Measurements from ENCODE around the gene SPPL3.
"Not testable (repeated sequence)": the region's sequence is repeated elsewhere in the genome, so short reads cannot be mapped to it uniquely, and the experiment has no call there.

SPPL3 gene, protein sequence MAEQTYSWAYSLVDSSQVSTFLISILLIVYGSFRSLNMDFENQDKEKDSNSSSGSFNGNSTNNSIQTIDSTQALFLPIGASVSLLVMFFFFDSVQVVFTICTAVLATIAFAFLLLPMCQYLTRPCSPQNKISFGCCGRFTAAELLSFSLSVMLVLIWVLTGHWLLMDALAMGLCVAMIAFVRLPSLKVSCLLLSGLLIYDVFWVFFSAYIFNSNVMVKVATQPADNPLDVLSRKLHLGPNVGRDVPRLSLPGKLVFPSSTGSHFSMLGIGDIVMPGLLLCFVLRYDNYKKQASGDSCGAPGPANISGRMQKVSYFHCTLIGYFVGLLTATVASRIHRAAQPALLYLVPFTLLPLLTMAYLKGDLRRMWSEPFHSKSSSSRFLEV

DNA sequence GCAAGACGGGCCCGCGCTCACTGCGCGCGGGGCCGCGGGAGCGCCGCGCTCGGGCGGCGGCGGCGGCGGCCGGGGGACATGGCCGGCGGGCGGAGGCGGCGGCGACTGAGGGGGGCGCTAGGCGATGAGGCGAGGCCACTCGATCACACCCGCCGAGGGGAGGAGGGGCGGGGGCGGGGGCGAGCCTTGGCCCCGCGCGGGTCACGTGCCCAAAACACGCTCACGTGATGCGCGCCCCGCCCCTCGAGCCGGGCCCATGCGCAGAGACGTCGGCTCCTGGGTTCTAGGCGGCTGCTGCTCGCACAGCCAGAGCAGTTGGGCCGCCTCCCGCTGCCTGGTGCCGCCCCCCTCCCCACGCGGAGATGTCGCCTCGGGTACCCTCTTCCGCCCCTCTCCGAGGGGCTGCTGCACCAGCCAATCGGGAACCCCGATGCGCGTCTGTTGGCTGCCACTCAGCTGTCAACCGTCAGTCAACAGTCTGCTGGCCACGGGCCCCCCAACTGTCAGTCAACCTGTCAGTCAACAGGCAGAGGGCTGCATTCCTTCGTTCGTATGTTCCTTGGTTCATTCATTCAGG is at the start of gene SPPL3:
Gene SPPL3, minus strand, starts transcription at position 162 of the 577 bp plus-strand sequence. CDS start 491 bp downstream, outside the sequence.
- peak; percentile 79 to 92 for DNase-seq (ENCODE audit: low read depth in 2 of 2)

DNA sequence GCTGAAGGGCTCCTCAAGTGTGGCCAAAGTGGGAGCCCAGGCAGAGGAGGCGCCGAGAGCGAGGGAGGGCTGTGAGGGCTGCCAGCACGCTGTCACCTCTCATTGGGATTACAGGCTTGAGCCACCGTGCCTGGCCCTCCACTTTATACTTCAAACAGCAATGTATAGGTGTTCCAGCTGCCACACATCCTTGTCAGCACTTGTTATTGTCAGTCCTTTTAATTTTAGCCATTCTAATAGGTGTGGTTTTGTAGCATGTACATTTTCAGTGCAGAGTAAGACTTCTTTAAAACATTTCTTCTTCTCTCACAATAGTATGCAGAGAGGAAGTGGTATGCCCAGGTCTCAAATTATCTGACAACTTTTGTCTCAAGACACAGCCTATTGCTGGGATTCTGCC is 46.6 kb upstream of the SPPL3 start:
- no peak for DNase-seq (ENCODE audit: low read depth in 2 of 2)

DNA sequence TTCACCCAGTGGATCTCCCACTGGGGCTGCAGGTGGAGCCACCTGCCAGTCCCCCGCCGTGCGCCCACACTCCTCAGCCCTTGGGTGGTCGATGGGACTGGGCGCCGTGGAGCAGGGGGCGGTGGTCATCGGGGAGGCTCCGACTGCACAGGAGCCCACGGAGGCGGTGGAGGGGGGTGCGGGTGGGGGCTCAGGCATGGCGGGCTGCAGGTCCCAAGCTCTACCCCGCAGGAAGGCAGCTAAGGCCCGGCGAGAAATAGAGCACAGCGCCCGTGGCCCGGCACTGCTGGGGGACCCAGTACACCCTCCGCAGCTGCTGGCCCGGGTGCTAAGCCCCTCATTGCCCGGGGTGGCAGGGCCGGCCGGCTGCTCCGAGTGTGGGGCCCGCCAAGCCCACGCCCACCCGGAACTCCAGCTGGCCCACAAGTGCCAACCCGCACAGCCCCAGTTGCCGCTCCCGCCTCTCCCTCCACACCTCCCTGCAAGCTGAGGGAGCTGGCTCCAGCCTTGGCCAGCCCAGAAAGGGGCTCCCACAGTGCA is 46.2 kb upstream of the SPPL3 start:
- DNase-seq (ENCODE audit: low read depth in 2 of 2), result not testable (repeated sequence)

DNA sequence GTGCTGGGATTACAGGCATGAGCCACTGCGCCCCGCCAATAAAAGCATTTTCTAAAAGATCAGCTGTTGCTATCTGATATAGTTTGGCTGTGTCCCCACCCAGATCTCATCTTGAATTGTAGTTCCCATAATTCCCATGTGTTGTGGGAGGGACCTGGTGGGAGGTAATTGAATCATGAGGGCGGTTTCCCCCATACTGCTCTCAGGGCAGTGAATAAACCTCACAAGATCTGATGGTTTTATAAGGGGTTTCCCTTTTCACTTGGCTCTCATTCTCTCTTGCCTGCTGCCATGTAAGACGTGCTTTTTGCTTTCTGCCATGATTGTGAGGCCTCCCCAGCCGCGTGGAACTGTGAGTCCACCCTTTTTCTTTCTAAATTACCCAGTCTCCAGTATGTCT is 41.4 kb upstream of the SPPL3 start:
- DNase-seq (ENCODE audit: low read depth in 2 of 2), result not testable (repeated sequence)

DNA sequence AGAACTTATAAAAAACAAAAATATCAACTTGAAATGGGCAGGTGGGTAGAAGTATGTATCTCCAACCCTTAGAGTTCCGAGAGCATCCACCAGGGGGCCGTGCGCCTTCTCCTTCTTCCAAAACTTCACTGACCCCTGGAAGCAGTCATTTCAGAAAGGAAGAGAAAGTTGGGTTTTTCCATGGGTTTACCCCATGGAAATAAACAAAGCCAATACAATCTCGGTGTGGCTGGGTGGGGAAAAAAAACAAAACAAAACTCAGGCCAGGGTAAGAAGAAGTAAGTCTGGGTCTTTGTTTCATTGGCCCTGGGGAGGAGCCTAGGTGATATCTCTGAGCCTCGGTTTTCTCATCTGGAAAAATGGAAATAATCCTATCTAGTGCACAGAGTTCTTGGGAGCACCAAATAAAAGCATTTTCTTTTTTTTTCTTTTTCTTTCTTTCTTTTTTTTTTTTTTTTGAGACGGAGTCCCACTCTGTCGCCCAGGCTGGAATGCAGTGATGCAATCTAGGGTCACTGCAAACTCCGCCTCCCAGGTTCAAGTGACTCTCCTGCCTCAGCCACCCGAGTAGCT is 40.6 kb upstream of the SPPL3 start:
- peak; percentile 36 to 40 for DNase-seq (ENCODE audit: low read depth in 2 of 2)

DNA sequence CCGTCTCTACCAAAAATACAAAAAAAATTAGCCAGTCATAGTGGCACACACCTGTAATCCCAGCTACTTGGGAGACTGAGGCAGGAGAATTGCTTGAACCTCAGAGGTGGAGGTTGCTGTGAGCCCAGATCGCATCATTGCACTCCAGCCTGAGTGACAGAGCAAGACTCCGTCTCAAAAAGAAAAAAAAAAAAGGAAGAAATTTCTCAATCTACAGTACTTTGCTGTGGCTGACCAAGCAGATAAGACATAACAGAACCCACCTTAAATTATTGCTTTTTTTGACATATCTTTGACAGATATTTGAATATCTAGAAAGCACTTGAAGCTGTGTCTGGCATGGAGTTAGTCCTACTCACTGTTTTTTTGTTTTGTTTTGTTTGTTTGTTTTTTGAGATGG is 39.3 kb upstream of the SPPL3 start:
- no peak for DNase-seq (ENCODE audit: low read depth in 2 of 2)

DNA sequence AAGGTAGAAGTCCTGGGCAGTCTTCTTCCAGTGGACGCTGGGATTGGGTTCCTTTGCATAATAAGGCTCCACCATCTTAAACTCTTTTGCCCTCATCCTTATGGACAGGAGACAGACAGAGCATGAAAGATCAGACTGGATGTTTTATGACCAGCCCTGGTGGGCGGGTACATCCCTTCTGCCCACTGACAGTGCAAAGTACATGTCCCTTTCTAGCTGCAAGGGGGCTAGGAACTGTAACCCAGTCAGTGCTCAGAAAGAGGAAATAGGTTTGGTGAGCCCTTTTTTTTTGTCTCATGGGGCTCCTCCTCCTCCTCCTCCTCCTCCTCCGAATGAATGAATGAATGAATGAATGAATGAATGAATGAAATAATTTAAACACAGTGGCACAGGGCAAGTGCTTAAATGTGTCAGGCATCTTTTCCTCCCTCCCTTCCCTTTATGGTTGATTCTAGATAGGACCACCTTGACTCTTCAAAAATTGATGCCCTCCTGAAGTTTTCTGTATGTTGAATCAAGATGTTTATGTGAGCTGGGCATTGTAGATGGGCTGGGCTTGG is 37.8 kb upstream of the SPPL3 start:
- no peak for DNase-seq (ENCODE audit: low read depth in 2 of 2)

DNA sequence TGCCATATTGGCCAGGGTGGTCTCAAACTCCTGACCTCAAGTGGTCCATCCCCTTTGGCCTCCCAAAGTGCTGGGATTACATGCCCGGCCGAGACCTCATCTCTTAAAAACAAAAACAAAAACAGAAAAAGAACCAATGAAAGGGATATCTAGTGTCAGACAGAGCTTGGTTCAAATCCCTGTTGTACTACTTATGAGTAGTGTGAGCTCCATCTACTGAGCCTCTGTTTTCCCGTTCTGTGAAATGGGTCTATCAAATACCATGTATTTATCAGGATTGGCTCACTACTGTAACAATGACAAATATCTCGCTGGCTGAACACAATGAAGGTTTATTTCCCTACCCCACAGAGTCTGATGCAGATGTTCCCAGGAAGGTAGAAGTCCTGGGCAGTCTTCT is 37.3 kb upstream of the SPPL3 start:
- DNase-seq (ENCODE audit: low read depth in 2 of 2), result no peak

DNA sequence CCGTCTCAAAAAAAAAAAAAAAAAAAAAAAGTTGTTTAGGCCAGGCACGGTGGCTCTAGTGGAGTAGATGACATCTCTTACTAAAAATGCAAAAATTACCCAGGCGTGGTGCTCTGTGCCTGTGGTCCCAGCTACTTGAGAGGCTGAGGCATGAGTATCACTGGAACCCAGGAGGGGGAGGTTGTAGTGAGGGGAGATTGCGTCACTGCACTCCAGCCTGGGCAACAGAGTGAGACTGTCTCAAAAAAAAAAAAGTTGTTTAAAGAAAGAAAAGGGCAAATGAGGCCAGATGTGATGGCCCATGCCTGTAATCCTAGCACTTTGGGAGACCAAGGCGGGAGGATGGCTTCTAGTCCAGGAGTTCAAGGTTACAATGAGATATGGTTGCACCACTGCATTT is 36.6 kb upstream of the SPPL3 start:
- no peak for DNase-seq (ENCODE audit: low read depth in 2 of 2)

DNA sequence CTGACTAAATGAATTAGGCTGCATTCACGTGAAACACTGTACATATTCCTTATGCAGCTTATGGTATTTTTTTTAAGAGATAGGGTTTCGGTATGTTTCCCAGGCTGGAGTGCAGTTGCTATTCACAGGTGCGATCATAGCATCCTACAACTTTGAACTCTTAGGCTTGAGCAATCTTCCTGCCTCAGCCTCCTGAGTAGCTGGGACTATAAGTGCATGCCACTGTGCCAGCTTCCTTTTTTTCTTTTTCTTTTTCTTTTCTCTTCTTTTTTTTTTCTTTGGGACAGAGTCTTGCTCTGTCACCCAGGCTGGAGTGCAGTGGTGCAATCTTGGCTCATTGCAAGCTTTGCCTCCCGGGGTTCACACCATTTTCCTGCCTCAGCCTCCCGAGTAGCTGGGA is 35.8 kb upstream of the SPPL3 start:
- no peak for DNase-seq (ENCODE audit: low read depth in 2 of 2)

DNA sequence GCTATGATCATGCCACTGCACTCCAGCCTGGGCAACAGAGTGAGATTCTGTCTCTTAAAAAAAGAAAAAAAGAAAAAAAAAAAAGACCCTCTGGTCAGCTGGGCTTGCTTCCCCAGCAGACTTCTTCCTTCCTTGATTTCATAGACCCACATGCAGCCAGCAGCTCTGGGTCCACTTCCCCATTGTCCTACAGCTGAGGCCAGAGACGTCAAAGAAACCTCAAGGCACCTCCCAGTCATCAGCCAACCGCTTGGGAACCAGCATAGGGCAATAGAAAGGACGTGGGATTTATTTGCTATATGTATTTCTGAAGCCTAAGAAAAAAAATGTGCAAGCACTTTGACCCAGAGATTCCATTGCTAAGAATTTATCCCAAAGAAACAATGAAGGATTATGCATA is 35.4 kb upstream of the SPPL3 start:
- DNase-seq (ENCODE audit: low read depth in 2 of 2), result no peak

DNA sequence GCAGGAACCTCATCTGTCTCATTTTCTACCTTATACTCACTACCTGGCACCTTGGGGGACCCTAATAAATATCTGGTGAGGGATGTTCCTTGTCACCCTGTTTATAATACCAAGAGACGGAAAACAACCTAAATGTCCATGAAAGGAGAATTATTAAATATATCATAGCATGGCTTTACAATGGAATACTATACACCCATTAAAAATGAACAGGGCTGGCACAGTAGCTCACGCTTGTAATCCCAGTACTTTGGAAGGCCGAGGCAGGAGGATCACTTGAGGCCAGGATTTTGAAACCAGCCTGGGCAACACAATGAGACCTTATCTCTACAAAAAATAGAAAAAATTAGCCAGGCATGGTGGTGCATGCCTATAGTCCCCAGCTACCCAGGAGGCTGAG is 34.3 kb upstream of the SPPL3 start:
- DNase-seq (ENCODE audit: low read depth in 2 of 2), result no peak

DNA sequence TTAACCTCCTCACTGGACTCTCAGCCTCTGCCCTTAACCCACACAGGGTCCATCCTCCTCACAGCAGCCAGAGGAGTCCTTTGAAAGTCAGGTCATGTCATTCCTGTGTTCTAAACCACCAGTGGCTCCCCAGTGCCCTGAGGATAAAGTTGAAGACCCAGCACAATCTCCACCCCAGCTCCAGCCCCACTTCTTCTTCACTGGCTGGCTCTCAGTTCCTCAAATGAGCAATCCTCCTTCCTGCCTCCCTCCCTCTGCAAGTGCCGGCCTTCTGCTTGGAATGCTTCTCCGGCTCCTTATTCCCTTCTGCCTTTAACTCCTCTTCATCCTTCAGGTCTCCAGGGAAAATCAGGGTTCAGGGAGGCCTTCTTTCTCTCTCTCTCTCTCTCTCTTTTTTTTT is 32.0 kb upstream of the SPPL3 start:
- no peak for DNase-seq (ENCODE audit: low read depth in 2 of 2)

DNA sequence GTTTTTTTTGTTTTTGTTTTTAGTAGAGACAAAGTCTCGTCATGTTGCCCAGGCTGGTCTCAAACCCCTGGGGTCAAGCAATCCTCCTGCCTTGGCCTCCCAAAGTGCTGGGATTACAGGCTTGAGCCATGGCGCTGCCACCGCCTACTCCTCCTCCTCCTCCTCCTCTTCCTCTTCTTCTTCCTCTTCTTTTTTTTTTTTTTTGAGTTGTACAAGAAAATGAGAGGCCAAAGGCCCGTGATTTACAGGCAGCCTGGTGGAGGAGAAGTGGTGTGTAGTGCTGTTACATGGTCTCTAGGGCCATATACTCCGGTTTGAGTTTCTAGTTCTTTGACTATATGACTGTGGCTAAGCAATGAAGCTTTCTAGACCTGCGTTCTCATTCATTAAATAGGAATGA is 29.6 kb upstream of the SPPL3 start:
- no peak for DNase-seq (ENCODE audit: low read depth in 2 of 2)

DNA sequence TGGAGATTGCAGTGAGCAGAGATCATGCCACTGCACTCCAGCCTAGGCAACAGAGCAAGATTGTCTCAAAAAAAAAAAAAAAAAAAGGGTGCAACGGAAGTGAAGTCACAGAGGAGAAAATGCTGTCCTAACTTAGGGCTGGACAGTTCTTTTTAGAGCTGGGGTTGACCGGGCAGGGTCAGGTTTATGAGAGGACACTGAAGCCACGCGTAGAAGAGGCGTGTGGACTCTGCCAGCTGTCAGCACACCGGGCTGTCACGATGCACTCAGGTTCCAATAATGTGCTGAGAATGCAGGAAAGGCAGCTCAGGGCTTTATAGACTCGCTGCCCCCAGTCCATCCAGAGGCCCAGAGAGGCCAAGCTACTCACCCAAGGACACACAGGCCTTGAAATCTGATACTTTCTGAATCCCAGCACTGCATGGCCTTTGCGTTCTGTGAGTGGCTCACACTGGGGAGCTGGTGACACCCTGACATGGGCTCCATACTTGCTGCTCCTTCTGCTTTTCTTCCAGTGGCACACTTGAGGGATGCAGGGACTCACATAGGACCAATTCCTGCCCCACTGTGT is 28.9 kb upstream of the SPPL3 start:
- no peak for DNase-seq (ENCODE audit: low read depth in 2 of 2)

DNA sequence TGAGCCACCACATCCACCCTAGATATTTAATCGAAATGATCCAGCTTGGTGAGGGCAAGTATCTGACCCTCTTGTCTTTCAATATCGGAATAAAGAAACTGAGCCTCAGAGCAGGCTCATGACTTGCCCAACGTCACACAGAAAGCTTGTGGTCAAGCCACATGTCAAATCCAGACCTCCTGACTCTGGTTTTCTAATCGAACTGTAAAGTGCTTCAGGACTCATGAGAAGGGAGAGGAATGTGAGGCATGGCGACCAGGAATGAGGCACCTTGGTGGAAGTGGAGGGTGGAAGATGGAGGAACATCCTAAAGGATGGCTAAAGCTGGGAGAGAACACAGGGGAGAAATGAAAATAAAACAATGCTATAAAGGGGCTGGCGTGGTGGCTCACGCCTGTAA is 27.9 kb upstream of the SPPL3 start:
- DNase-seq (ENCODE audit: low read depth in 2 of 2), result no peak

DNA sequence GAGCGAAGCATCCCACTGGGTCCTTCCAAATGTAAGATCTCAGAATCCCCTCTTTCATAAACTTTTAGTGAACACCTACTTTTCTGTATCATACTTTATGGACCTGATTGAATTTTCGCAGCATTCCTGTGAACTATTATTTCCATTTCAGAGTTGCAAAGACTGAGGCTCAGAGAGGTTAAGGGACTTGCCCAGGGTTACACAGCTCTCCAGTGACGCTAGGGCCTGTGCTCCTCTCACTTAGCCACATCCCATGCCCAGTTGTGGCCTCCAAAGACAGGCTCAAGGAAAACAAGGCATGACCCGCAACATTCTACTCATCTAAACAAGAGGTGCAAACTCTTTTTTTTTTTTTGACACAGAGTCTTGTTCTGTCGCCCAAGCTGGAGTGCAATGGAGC is 25.9 kb upstream of the SPPL3 start:
- DNase-seq (ENCODE audit: low read depth in 2 of 2), result no peak

DNA sequence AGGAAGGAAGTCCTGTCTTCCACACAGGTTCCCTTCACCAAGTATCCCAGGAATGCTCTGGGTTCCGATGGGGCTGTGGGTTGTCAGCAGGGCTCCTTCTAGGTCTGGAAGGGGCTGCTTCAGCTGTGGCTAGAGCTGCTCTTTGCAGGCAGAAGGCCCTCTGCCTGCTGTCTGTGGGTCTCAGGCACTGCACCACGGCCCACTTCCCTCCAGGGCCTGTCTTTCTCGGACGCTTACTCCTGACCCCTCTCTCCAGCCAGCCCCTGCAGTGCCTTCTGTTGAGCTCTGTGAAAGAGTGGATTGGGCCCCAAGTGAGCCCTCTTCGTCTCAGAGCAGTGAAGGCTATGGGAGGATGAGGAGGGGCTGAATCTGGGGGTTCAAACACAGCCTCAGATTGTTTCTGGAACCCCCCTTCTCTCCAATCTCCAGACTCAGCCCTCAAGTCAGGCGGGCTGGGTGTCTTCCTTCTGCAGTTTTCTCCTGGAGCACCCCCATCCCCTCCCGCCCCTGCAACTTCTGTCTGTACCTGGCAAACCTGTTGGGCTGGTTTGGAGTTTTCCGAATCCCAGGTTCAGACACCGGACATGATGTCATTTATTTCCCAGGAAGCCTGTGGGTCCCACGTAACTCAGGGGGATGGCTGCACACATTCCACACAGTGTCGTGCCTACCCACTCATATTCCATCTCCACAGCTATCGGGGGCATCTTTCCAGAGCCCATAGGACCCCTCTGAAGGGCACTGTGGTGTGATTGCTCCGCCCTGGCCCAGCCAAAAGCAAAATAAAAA is 24.9 kb upstream of the SPPL3 start:
- DNase-seq (ENCODE audit: low read depth in 2 of 2), result no peak

DNA sequence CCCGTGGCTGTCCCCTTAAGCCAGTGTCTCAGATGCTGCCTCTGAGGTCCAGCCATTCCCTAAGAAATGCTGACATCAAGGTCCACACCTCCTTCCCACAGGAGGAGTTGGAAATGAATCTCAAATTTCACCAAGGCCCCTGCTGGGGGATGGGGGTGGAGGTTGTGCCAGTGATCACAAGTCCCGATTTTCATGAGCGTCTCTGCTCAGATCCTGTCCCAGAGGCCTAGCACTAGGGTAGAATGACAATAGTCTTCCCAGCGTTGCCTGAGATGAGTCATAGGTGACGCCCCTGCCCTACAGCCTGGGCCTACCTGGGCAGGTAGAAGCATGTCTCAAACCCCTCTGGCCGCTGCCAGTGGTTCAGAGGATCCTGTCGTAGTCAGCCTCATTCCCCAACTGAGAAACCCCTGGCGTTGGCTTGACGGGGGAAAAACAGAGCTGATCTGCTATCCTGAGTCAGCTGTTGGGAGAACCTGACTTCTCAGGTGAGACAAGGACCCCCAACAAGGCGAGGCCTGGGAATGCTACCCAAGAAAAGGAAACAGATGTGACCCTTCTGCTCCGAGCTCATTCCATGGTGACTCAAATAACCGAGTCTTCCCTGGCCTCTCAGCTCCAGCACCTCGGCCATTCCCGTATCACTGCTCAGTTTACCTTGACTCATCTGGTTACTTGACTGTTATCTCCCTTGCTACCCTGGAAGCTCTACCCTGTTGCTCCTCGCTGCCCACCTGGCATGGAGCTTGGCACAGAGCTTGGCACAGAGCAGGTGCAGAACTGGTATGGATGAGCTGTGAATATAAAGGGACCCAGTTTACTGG is 21.8 kb upstream of the SPPL3 start:
- DNase-seq (ENCODE audit: low read depth in 2 of 2), result no peak

DNA sequence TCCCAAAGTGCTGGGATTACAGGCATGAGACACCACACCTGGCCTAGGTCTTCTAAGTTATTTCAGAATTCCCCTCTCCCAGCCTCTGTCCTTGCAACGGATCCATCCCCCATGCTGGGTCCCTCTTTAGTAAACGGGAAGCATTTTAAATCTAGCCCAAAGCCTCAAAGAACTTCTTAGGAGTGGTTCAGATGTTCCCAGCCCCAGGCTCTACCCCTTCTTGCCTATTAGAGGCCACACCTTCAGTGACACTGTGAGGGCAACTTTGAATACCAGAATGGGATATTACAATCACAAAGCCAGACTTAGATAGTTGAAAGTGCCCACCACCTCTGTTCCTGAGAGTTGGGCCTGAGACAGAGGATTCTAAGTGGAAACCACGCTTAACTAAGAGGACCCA is 18.1 kb upstream of the SPPL3 start:
- no peak for DNase-seq (ENCODE audit: low read depth in 2 of 2)

DNA sequence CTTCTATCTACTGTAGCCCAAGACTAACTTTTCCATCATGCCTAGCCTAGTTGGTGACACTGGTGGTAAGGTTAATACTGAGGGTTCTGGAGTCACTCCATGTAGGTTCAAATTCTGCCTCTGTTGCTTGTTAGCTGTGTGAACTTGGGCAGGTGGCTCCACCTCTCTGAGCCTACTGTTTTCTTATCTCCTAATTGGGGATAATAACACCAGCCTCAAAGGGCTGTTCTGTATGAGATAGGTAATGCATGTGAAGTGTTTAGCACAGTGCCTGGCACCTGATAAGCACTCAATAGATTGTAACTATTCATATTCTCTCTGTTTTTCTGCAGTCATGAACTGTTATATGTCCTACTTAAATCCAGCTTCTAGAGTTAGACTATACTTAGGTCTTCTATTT is 17.5 kb upstream of the SPPL3 start:
- no peak for DNase-seq (ENCODE audit: low read depth in 2 of 2)
